Measurements from ENCODE around the gene GSE1. TPM values are rescaled to one million over a fixed set of nuclear protein-coding genes. Genes with fewer than 3 reads are reported as not detected.

Gene GSE1
- total and polyA plus RNA-seq, 2 donors from 2014 or later: 9.5 to 92.8 TPM

DNA sequence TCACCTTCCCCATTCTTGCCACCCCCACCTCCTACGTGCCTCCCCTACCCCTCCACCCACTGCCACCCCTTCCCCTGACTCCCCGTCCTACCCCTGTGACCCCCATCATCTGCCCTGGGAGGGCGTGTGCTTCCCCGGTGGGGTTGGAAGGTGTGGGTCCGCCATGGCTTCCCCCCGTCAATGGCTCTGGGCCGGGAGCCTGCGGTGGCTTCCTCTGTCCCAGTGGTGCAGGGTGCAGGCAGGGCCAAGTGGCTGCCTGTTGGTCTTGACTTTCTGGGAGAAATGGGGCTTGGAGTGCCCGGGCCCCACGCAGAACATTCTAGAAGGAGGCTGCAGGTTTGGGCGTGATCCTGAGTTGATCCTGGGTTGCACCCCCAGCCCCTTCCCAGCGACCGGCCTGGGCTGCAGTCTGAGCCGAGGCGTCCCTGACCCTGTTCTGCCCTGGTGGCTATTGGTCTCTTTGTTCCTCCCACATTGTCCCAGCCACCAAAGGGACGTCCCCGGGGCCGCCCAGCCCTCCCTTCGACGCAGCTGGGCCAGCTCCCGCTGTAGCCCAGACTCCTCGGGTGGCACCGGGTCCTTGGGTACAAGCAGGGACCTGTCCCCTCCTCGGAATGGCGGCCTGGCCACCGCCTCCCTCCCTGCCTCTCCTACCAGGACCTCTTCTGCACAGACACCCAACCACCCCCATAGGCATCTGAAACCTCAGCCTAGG is 25.7 kb downstream of the GSE1 start:
- H3K27ac ChIP-seq (ENCODE audit: low read depth in 2 of 2, low read length in 2 of 2): no peak overlapping the region
- peaks cover 0 to 32% (median 0%) of the 10 kb centered on the region in 3 donors for H3K4me1 ChIP-seq (ENCODE audit: control insufficient read depth in 2 of 3, insufficient read depth in 2 of 3, low read depth in 1 of 3, low read length in 3 of 3)
- no peak overlapping the region for H3K9ac ChIP-seq (ENCODE audit: low read length in 3 of 3)
- no peak for TF ChIP-seq CTCF (IDR thresholded peaks at IDR 0.05; ENCODE audit: borderline replicate concordance, extremely low read depth, insufficient read depth)
- DNase-seq (no peak), FAIRE-seq (no peak)
- H3K36me3 ChIP-seq (ENCODE audit: control insufficient read depth in 2 of 3, insufficient read depth in 3 of 3, low read length in 3 of 3): no peaks in the 10 kb centered on the region
- H3K9me3 ChIP-seq (ENCODE audit: control insufficient read depth in 2 of 3, insufficient read depth in 1 of 3, low read length in 3 of 3): no peaks in the 10 kb centered on the region
- H3K27me3 ChIP-seq (ENCODE audit: control insufficient read depth, insufficient read depth, low read length): no peaks in the 10 kb centered on the region
- H3K4me3 ChIP-seq (ENCODE audit: low read length in 3 of 3): no peak overlapping the region
- intact Hi-C loops (cut with DNase I): no loop called here

GRCh38 chr16:85639529-85640253 is 26.6 kb downstream of the GSE1 start:
- intact Hi-C loops (cut with DNase I): no loop called here
- H3K27me3 ChIP-seq (ENCODE audit: control insufficient read depth, insufficient read depth, low read length): no peaks in the 10 kb centered on the region

GRCh38 chr16:85640254-85640558 is 27.1 kb downstream of the GSE1 start:
- FAIRE-seq (no peak), DNase-seq (no peak)
- Histone ChIP-seq H3K27me3 (ENCODE audit: control insufficient read depth, insufficient read depth, low read length) (no peaks in the 10 kb centered on the region), H3K27ac (ENCODE audit: low read depth in 2 of 2, low read length in 2 of 2) (no peak overlapping the region), H3K9ac (ENCODE audit: low read length in 3 of 3) (no peak overlapping the region), H3K36me3 (ENCODE audit: control insufficient read depth in 2 of 3, insufficient read depth in 3 of 3, low read length in 3 of 3) (no peaks in the 10 kb centered on the region), H3K4me3 (ENCODE audit: low read length in 3 of 3) (no peak overlapping the region), H3K4me1 (ENCODE audit: control insufficient read depth in 2 of 3, insufficient read depth in 2 of 3, low read depth in 1 of 3, low read length in 3 of 3) (peaks cover 0 to 31% (median 0%) of the 10 kb centered on the region in 3 donors), H3K9me3 (ENCODE audit: control insufficient read depth in 2 of 3, insufficient read depth in 1 of 3, low read length in 3 of 3) (no peaks in the 10 kb centered on the region)
- TF ChIP-seq CTCF (IDR thresholded peaks at IDR 0.05; ENCODE audit: borderline replicate concordance, extremely low read depth, insufficient read depth): no peak
- intact Hi-C loops (cut with DNase I): no loop called here

More at GRCh38 chr16:85639529-85640253, 26.6 kb downstream of the GSE1 start:
- Histone ChIP-seq H3K9me3 (ENCODE audit: control insufficient read depth in 2 of 3, insufficient read depth in 1 of 3, low read length in 3 of 3) (no peaks in the 10 kb centered on the region), H3K4me3 (ENCODE audit: low read length in 3 of 3) (no peak overlapping the region), H3K9ac (ENCODE audit: low read length in 3 of 3) (no peak overlapping the region), H3K27ac (ENCODE audit: low read depth in 2 of 2, low read length in 2 of 2) (no peak overlapping the region), H3K36me3 (ENCODE audit: control insufficient read depth in 2 of 3, insufficient read depth in 3 of 3, low read length in 3 of 3) (no peaks in the 10 kb centered on the region), H3K4me1 (ENCODE audit: control insufficient read depth in 2 of 3, insufficient read depth in 2 of 3, low read depth in 1 of 3, low read length in 3 of 3) (peaks cover 0 to 32% (median 0%) of the 10 kb centered on the region in 3 donors)
- TF ChIP-seq CTCF (IDR thresholded peaks at IDR 0.05; ENCODE audit: borderline replicate concordance, extremely low read depth, insufficient read depth): no peak
- FAIRE-seq (no peak), DNase-seq (peak in 2 of 5 donors; percentile 25 to 83)

All from kidney (tissue), 14 donors.